Measurements from ENCODE around the gene SIK2. TPM values are rescaled to one million over a fixed set of nuclear protein-coding genes. Genes with fewer than 3 reads are reported as not detected.
"Not testable (repeated sequence)": the region's sequence is repeated elsewhere in the genome, so short reads cannot be mapped to it uniquely, and the experiment has no call there.

SIK2 gene
- total and polyA plus RNA-seq, 2 donors (not counting 3 experiments of a cell fraction or from before 2014, with no cell fraction given): 14.6 to 17.1 TPM

- peaks cover 3% of the 10 kb centered on the region for H3K4me1 ChIP-seq (ENCODE audit: control insufficient read depth, extremely low read depth, insufficient read depth, low read length)
- BruUV-seq (replicated peaks): no TSS peak
- CTCF ChIA-PET: interaction anchor here (1.2 kb wide), 1 partner anchor 25 kb away, joined by 4 read pairs; no protein-coding TSS in a partner anchor
- H3K4me2 ChIP-seq (ENCODE audit: insufficient read depth, low read length): no peak overlapping the region
- POLR2A ChIA-PET: no interaction called here
- no peaks in the 10 kb centered on the region for H3K36me3 ChIP-seq (ENCODE audit: control insufficient read depth in 2 of 2, extremely low read depth in 1 of 2, insufficient read depth in 2 of 2, low read length in 2 of 2)
- no peaks in the 10 kb centered on the region for H3K9me1 ChIP-seq (replicated peaks; ENCODE audit: control insufficient read depth, extremely low read depth, insufficient read depth, low read length)
- H3K27ac ChIP-seq (ENCODE audit: insufficient read depth, low read depth, low read length): no peak overlapping the region
- no peaks in the 10 kb centered on the region for H3K79me2 ChIP-seq (ENCODE audit: control insufficient read depth, insufficient read depth, low read length)
- DNase-seq (ENCODE audit: low read depth, low spot score) (no peak), FAIRE-seq (no peak)
- no peaks in the 10 kb centered on the region for H3K9me3 ChIP-seq (replicated peaks; ENCODE audit: control insufficient read depth, insufficient read depth, low read length)
- H3K4me3 ChIP-seq (replicated peaks in 1 of 3; ENCODE audit: insufficient read depth in 1 of 3, low read depth in 1 of 3, low read length in 3 of 3): no peak overlapping the region
- no peak overlapping the region for H3K9ac ChIP-seq (replicated peaks; ENCODE audit: extremely low read depth, insufficient read depth, low read length)
- dilution Hi-C loops (cut with MboI; ENCODE audit: extremely low pct_ligation_motif_present, low sequenced_read_pairs): no loop called here
- intact Hi-C loops (cut with micrococcal nuclease): no loop called here
- H2AFZ ChIP-seq (ENCODE audit: low read depth, low read length): no peak overlapping the region
- TF ChIP-seq FOS (IDR thresholded peaks at IDR 0.05; ENCODE audit: borderline replicate concordance, insufficient read depth, low read length) (no peak), EZH2 (IDR thresholded peaks at IDR 0.05; ENCODE audit: borderline replicate concordance, low read depth, low read length, severe bottlenecking) (no peak), JUN (IDR thresholded peaks at IDR 0.05; ENCODE audit: borderline replicate concordance, insufficient read depth, insufficient read length, low read depth) (no peak)
- H3K27me3 ChIP-seq (ENCODE audit: control insufficient read depth in 2 of 2, insufficient read depth in 2 of 2, low read length in 2 of 2): no peaks in the 10 kb centered on the region
- H4K20me1 ChIP-seq (replicated peaks; ENCODE audit: control insufficient read depth, extremely low read depth, insufficient read depth, low read length): no peaks in the 10 kb centered on the region
Observed at GRCh38 chr11:111655924-111656323, 53.7 kb downstream of the SIK2 start.

DNA sequence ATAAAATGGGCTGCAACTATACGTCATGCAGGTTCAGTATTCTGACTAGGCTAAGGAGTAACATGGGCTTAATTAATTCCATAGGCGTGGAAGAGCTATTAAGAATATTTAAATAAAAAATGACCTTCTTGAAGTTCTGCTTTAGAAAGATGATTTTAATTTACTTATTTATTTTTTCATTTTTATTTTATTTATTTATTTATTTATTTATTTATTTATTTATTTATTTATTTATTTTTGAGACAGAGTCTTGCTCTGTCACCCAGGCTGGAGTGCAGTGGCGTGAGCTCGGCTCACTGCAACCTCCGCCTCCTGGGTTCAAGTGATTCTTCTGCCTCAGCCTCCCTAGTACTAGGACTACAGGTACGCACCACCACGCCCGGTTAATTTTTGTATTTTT is 55.7 kb downstream of the SIK2 start:
- H3K9me3 ChIP-seq (replicated peaks; ENCODE audit: control insufficient read depth, insufficient read depth, low read length); H3K27ac ChIP-seq (ENCODE audit: insufficient read depth, low read depth, low read length); H3K4me1 ChIP-seq (ENCODE audit: control insufficient read depth, extremely low read depth, insufficient read depth, low read length); H3K9me1 ChIP-seq (replicated peaks; ENCODE audit: control insufficient read depth, extremely low read depth, insufficient read depth, low read length); H3K4me3 ChIP-seq (replicated peaks in 1 of 3; ENCODE audit: insufficient read depth in 1 of 3, low read depth in 1 of 3, low read length in 3 of 3); dilution Hi-C loops (cut with MboI; ENCODE audit: extremely low pct_ligation_motif_present, low sequenced_read_pairs); DNase-seq (ENCODE audit: low read depth, low spot score); intact Hi-C loops (cut with micrococcal nuclease); H3K79me2 ChIP-seq (ENCODE audit: control insufficient read depth, insufficient read depth, low read length); H3K9ac ChIP-seq (replicated peaks; ENCODE audit: extremely low read depth, insufficient read depth, low read length); FAIRE-seq; H4K20me1 ChIP-seq (replicated peaks; ENCODE audit: control insufficient read depth, extremely low read depth, insufficient read depth, low read length); BruUV-seq (replicated peaks); POLR2A ChIA-PET; H3K4me2 ChIP-seq (ENCODE audit: insufficient read depth, low read length); H2AFZ ChIP-seq (ENCODE audit: low read depth, low read length); H3K27me3 ChIP-seq (ENCODE audit: control insufficient read depth in 2 of 2, insufficient read depth in 2 of 2, low read length in 2 of 2); CTCF ChIA-PET; H3K36me3 ChIP-seq (ENCODE audit: control insufficient read depth in 2 of 2, extremely low read depth in 1 of 2, insufficient read depth in 2 of 2, low read length in 2 of 2): not testable (repeated sequence)

DNA sequence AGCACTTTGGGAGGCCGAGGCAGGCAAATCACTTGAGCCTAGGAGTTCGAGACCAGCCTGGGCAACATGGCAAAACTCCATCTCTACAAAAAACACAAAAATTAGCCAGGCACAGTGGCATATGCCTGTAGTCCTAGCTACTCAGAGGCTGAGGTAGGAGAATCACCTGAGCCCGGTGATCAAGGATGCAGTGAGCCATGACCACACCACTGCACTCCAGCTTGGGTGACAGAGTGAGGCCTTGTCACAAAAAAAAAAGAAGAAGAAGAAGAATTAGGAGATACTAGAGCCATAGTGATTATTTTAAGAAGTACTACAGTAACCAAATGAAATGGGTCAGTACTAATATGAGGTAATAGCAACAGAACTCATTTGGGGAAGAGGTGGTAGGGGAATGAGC is 56.2 kb downstream of the SIK2 start:
- H3K27ac ChIP-seq (ENCODE audit: insufficient read depth, low read depth, low read length); H3K4me2 ChIP-seq (ENCODE audit: insufficient read depth, low read length); H3K27me3 ChIP-seq (ENCODE audit: control insufficient read depth in 2 of 2, insufficient read depth in 2 of 2, low read length in 2 of 2); POLR2A ChIA-PET; dilution Hi-C loops (cut with MboI; ENCODE audit: extremely low pct_ligation_motif_present, low sequenced_read_pairs); H3K9me1 ChIP-seq (replicated peaks; ENCODE audit: control insufficient read depth, extremely low read depth, insufficient read depth, low read length); H3K36me3 ChIP-seq (ENCODE audit: control insufficient read depth in 2 of 2, extremely low read depth in 1 of 2, insufficient read depth in 2 of 2, low read length in 2 of 2); H3K79me2 ChIP-seq (ENCODE audit: control insufficient read depth, insufficient read depth, low read length); H3K9me3 ChIP-seq (replicated peaks; ENCODE audit: control insufficient read depth, insufficient read depth, low read length); BruUV-seq (replicated peaks); FAIRE-seq; H3K4me1 ChIP-seq (ENCODE audit: control insufficient read depth, extremely low read depth, insufficient read depth, low read length); intact Hi-C loops (cut with micrococcal nuclease); H3K4me3 ChIP-seq (replicated peaks in 1 of 3; ENCODE audit: insufficient read depth in 1 of 3, low read depth in 1 of 3, low read length in 3 of 3); H2AFZ ChIP-seq (ENCODE audit: low read depth, low read length); H4K20me1 ChIP-seq (replicated peaks; ENCODE audit: control insufficient read depth, extremely low read depth, insufficient read depth, low read length); H3K9ac ChIP-seq (replicated peaks; ENCODE audit: extremely low read depth, insufficient read depth, low read length); DNase-seq (ENCODE audit: low read depth, low spot score): not testable (repeated sequence)
- CTCF ChIA-PET: interaction anchor here (1.2 to 2.7 kb wide), 3 partner anchors 11 to 54 kb away, joined by 3 to 8 read pairs (median 5); no protein-coding TSS in a partner anchor
